Fibroblast of skin of left biceps (primary cell): Measurements from ENCODE around the gene PCGF5.
"Not testable (repeated sequence)": the region's sequence is repeated elsewhere in the genome, so short reads cannot be mapped to it uniquely, and the experiment has no call there.

ENCODE experiments used
- DNase-seq, 2 experiments: peaks; one replicate each; pipeline ENCODE4 v3.0.0-alpha.2; 2013; ENCODE audit warnings: low read depth in 2 of 2

Gene PCGF5

DNA sequence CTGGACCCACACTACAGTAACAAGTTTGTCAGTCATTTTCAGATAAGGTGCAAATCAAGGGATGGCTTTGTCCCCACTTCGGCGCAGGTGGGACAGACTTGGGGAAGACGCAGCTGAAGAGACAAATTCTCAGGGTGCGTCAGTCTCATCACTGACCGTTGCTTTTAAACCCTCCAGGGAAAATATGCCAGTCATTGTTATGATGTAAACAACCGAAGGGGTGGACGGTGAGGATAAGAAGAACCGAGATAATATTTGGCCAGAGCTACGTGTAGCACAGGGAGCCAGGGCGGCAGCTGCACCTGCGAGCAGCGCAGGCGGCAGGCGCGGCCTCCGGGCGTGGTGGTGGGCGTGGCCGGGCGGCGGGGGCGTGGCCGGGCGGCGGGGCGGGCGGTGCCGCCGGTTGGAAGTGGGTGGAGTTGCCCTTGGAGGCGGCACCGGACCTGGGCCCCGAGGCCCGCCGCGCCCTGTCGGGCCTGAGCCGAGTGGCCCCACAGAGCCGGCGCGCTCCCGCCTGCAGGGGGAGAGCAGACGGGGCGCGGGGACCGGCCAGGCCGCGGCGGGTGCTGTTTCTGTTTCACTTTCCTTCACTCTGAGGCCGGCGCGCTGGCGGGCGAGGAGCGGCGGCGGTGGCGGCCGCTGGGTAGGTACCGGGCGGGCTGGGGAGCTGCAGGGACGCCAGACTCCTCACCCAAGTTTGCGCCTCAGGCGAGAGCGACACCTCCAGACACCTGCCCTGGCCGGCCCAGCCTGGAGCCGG lies at the start of gene PCGF5:
PCGF5 (plus strand) TSS at position 470 of the 760 bp plus-strand sequence. CDS start 2,209 bp downstream, outside the sequence.
- peak; percentile 55 to 58 for DNase-seq

DNA sequence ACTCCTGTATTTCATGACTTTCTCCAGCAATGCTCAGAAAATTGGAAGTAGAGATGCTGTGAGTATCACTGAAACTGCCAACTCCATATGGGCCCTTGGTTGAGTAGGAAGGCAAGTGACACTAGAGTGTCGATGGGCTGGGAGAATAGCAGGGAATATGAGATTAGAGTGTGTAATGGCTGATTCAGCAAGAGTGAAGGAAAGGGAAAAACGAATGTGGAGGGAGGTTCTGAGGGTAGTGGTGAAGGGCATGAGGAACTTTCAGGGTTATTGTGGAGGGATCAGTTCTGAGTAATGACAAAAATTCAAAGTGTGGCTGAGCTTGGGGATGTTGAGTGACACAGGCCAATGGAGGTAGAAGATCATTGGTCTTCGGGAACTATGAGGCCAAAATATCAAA lies 49.0 kb upstream of the PCGF5 start:
- no peak for DNase-seq

DNA sequence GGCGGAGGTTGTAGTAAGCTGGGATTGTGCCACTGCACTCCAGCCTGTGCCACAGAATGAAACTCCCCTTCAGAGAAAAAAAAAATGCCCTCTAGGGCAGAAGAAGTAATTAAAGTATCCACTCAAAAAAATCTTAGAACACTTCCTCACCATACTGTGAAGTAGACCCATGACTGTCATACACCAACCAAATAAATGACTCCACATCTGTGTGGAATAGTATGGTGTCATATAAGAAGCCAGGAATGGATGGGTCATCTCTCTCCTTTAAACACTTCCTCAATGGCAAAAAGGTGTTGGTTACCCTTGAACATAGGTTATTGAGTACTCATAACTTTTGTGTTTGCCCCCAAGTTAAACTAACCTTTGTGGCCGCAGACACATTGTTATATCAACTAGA lies 48.1 kb upstream of the PCGF5 start:
- no peak for DNase-seq

DNA sequence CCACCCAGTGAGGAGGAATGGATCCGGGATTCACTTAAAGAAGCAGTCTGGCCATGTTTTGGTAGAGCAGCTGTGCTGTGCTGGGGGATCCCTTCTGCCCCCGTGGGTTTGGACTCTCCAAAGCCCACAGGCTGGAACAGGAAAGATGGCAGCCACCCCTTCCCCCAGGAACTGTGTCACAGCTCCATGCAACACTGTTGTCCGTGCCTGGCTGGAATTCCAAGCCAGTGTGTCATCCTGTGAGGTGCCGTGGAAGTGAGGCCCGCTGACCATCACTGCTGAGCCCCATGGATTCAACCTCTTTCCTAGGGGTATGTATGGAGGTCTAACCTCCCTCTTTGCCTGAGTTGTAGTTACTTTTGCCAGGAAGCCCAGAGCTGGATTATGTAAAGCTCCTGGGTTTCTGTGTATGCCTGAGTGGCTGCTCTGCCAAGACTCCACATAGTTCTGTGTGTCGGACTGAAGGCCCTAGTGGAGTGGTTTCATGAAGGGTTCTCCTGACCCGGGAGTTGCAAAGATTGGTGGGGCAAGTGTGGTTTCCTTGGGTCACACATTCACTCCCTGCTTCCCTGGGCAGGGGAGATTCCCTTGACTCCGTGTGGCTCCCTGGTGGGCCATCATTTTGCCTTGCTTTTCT lies 35.1 kb upstream of the PCGF5 start:
- DNase-seq: no peak

DNA sequence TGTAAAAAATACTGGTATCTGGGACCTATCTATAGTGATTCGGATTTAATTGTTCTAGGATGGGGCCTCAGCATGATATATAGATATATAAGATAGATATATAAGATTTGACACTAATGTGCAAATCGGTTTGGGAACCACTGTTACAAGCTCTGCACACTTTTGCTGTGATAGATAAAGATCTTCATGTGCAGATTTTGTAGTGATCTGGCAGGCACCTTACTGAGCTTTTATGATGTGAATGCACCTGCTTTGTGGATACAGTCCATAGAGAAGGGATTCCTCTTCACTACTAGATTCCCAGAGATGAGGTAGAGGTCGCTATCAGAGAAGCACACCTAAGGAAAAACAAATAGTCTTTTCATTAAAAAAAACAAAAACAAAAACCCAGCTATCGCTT lies 33.3 kb upstream of the PCGF5 start:
- DNase-seq: no peak

- not testable (repeated sequence) for DNase-seq
Measured at GRCh38 chr10:91188010-91188409, 32.5 kb upstream of the PCGF5 start.

DNA sequence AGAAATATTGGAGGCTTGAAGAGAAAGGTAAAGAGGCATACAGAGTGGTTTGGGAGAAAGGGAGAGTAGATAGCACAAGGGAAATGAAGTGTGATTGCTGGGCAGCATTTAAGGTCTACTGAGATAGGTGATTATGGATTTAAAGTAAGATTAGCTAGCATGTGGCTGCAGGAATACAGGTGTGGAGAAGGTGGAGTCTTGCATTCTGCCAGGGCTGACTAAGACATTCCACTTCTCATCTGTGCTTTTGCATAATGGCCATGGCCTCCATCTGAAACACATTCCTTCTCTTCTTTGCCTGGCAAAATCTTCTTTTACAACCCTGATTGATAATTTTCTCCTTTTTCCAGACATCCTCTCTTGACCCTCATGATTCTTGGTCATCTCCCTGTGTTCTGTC lies 31.6 kb upstream of the PCGF5 start:
- DNase-seq: no peak

DNA sequence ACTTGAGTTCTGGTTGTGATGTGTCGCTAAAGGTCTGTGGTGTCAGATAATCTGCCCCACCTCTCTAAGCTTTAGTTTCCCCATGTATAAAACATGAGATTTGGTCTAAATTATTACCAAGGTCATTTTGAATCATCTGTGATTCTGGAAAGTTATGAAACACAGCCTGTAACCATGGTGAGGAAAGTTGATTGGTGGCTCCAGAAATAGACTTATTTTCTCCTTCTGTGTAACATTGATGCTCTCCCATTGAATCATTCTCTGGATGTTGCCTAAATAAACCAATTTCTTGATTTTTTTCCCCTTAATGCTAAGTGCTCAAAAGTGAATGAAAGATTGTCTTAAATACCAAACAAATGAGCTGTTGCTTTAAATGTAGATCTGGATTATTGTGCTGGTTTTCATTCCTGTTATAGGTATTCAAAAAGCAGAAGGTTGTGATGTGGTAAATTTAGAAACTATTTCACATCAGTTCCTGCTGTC lies 30.0 kb upstream of the PCGF5 start:
- DNase-seq: peak; percentile 45 to 56

- no peak for DNase-seq
Measured at GRCh38 chr10:91190876-91191583, 29.4 kb upstream of the PCGF5 start.

GRCh38 chr10:91191584-91191919 lies 28.9 kb upstream of the PCGF5 start:
- DNase-seq: no peak

DNA sequence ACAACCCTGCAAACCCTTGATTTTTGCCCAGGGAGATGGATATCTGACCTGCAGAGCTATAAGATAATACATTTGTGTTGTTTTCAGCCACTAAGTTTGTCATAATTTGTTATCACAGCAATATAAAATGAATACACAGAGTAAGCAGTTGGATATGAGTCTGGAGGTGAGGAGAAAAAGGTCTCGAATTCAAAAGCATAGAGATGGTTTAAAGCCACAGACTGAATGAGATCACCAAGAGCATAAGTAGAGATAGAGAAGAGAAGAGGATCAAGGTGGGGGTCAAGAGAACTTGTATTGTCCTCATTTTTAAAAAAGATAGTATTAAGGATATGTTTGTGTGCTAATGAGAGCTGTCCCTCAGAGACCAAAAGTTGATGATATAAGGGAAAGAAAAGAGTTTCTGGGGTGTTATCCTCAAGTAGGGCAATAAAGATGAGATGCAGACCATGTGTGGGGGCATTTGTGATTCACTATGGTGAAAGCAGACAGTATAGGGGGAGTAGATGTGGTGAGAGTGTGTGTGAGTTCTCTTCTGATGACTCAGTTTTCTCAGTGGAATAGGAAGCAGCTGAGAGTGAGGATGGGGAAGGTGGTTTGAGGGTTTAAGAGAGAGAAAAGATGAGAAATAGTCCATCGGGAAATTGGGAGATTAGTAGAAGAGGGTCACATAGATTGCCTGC lies 25.8 kb upstream of the PCGF5 start:
- peak; percentile 55 to 58 for DNase-seq

GRCh38 chr10:91196268-91197048 lies 24.0 kb upstream of the PCGF5 start:
- no peak for DNase-seq

DNA sequence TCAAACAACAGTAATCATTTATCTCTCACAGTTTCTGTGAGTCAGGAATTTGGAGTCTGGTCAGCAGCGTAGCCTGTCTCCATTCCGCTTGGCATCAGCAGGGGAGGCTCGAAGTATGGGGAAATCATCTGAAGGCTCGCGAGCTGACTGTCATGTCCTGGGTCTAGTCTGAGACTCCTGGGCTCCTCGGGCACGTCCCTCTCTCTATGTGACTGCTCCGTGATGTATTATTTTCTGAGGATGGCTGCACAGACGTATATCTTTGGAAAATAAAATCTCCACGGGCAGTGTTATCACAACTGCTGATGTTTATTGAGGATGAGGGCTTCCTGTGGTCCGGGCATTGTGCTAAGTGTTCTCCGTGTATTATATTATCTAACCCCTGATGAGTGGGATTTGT lies 23.3 kb upstream of the PCGF5 start:
- no peak for DNase-seq

GRCh38 chr10:91198781-91199180 lies 21.7 kb upstream of the PCGF5 start:
- peak; percentile 47 to 49 for DNase-seq

GRCh38 chr10:91200314-91201212 lies 19.9 kb upstream of the PCGF5 start:
- DNase-seq: no peak

DNA sequence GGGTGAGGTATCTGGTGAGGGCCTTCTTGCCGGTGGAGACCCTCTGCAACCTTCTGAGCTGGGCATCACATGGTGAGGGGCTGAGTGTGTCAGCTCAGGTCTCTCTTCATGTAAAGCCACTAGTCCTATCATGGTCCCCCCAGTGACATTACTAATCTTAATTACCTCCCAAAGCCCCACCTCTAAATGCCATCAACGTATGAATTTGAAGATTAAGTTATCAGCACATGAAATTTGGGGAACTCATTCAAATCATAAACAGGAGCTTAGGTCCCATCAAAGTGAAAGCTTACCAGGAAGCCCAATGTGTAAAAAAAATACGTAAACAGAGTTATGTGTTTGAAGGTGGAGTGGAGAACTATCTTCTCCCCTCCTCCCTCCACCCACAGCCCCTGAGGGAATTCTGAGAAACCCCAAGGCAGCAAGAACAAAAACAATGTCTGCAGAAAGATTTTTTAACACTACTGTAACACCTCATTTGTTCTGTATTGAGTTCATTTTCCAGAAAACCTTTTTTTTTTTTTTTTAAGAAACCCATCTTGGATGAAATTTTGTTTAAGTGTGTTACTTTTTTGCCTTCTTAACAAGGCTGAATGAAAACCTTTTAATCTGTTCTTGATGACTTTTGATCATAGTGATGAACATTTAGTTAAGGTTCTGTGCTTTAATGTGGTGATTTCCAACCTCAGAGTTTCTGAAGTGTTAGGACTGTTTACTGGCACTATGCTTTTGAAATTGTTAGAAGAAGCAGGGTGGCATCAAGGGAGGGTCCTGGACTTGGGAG lies 19.1 kb upstream of the PCGF5 start:
- DNase-seq: no peak

GRCh38 chr10:91206427-91206826 lies 14.0 kb upstream of the PCGF5 start:
- DNase-seq: no peak

GRCh38 chr10:91206837-91207474 lies 13.5 kb upstream of the PCGF5 start:
- DNase-seq: no peak

DNA sequence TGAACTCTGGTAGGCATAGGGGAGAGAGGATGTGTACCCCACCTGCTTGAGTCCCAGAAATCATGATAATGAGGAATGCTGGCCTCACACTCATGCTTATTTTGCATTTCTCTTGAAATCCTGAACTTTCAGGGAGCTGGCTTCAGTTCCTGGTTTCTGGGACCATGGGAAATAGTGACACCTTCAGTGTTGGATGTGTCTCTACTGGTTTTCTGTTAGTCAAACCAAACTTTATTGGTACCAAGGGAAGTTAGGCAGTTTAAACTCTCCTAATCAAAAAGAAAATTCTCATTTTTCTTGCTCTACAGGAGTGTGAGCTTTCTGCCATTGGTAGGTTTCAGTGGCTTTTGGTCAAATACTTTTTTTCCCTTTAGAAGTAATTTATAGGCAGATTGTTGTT lies 11.8 kb upstream of the PCGF5 start:
- DNase-seq: no peak
